ENCODE measurements around the gene NDEL1.

The NDEL1 gene

GRCh38 chr17:8477171-8477570 is 41.5 kb downstream of the NDEL1 start:
- no peak for DNase-seq (ENCODE audit: low read depth in 2 of 2, low spot score in 1 of 2)

GRCh38 chr17:8477715-8478441 is 42.2 kb downstream of the NDEL1 start:
- DNase-seq (ENCODE audit: low read depth in 2 of 2, low spot score in 1 of 2): no peak

GRCh38 chr17:8479431-8479947 is 43.8 kb downstream of the NDEL1 start:
- DNase-seq (ENCODE audit: low read depth in 2 of 2, low spot score in 1 of 2): no peak

DNA sequence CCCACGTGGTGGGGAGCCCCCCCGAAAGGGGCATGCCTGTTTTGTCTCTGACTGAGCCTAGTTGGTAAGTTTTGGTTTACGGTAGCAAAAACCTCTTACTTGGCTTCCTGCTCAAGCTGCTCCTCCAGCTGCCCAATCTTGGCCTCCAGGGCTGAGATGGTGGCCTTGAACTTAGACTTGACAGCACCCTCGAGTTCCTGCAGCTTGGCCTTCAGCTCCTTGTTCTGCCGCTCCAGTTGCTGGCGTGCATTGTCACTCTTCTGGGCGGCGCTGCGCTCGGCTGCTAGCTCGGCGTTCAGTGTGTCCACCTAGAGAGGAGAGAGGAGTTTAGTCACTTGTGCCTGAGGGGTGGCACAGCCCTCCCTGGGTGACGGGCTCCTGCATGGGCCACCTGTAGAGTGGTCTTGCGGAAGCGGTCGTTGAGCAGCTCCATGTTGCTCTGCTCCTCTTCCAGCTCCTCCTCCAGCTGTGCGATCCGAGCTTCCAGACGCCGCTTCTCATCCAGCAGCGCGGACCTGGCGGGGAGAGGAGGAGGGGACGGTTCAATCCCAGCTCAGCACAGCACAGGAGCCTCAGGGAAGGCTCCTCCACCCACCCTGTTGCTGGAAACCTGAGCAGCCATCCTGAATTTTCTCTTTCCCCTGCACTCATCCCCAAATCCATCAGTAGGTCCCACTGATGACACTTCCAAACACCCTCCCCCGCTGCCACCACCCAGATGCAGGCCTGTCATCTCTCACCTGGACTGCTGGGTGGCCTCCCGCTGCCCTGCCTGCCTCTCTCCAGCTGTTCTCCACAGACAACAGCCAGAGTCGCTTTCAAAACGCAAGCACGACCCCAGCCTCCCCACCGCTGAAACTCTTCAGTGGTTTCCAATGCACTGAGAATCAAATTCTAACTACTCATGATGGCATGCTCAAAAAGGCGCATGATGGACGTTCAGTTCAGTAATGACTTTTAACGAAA is 44.6 kb downstream of the NDEL1 start:
- no peak for DNase-seq (ENCODE audit: low read depth in 2 of 2, low spot score in 1 of 2)

- no peak for DNase-seq (ENCODE audit: low read depth in 2 of 2, low spot score in 1 of 2)
Observed at GRCh38 chr17:8481089-8481488, 45.4 kb downstream of the NDEL1 start.

- no peak for DNase-seq (ENCODE audit: low read depth in 2 of 2, low spot score in 1 of 2)
Observed at GRCh38 chr17:8481703-8482102, 46.0 kb downstream of the NDEL1 start.

DNA sequence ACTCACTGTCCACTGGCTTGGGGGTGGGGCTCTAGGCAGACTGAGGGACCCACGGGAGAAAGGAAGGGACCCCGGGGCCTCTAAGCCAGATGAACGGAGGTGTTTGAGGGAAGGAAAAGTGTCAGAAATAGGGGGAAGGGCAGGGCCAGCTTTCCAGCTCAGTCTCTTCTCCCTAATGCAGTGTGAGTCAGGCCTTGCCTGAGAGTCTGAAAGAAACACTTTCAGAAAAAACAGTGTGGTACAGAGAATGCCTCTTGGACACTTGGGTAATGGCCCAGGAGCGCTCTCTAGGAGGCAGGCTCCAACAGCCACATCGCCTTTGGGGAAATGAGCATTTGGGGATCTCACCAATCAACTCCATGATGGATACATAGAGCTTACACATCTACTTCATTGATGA is 46.9 kb downstream of the NDEL1 start:
- DNase-seq (ENCODE audit: low read depth in 2 of 2, low spot score in 1 of 2): no peak

DNA sequence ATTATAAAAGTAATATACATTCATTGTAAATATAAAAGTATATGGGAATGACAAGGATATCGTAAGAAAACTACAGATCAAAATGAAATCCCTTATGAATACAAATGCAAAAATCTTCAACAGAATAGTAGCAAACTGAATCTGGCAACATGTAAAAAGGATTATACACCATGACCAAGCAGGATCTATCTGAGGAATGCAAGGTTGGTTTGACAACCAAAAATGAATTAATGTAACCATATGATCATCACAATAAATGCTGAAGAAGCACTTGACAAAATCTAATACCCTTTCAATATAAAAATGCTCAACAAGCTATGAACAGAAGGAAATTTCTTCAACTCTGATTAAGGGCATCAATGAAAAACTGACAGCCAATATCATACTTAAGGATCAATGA is 48.8 kb downstream of the NDEL1 start:
- no peak for DNase-seq (ENCODE audit: low read depth in 2 of 2, low spot score in 1 of 2)

- DNase-seq (ENCODE audit: low read depth in 2 of 2, low spot score in 1 of 2): no peak
Observed at GRCh38 chr17:8485491-8485890, 49.8 kb downstream of the NDEL1 start.

DNA sequence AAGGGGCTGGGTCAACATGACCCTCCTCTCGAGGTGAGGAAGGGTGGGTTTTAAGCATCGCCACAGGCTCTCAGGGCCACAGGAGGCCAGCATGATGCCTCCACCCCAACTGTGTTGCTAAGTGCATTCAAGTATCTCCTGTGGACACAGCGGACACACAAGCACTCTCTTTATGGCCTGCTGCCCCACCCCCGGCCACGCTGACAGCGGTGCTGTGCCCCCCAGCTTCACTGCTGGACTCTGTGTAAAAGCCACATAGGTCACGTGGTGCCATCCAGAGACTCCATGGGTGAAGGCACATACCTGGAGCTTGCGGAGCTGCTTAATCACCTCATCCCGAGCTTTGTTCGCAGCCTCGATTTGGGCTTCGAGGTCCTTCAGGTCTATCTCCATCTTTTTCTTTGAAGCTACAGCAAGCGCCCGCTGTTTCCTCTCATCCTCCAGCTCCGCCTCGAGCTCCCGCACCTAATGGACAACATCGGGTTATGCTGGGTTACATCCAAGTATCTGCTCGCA is 51.5 kb downstream of the NDEL1 start:
- no peak for DNase-seq (ENCODE audit: low read depth in 2 of 2, low spot score in 1 of 2)

- DNase-seq (ENCODE audit: low read depth in 2 of 2, low spot score in 1 of 2): no peak
Observed at GRCh38 chr17:8487743-8488142, 52.1 kb downstream of the NDEL1 start.

DNA sequence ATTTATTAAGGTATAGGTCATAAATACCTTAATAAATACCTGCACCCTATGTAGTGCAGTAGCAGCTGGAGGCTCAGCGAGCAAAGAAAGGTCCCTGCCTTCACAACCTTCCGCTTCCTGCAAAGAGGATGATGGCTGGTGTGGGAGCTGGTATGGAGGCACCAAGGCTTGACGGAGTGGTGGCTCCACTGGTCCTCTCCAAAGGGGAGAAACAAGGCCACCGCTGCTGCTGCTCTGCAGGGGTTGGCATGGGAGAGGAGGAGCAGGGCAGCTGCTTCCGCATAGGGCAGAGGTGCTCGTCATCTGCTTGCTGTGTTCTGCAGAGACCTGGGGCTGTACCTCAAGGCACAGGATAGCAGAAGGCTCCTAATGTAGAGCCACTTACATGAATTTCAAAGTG is 52.8 kb downstream of the NDEL1 start:
- no peak for DNase-seq (ENCODE audit: low read depth in 2 of 2, low spot score in 1 of 2)

DNA sequence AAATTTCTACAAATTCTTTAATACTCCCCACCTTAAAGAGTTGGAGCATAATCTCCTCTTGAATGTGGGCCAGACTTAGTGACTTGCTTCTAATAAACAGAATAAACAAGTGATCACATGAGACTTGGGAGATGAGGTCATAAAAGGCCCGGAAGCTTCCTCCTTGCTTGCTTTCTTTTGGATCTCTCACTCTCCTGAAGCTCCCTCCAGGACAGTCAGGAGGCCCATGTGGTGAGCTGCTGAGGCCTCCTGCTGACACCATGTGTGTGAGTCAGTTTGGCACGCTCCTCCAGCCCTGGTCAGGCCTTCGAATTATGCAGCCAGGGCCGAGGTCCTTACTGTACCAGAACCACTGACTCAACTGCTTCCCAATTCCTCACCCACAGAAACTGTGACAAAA is 53.2 kb downstream of the NDEL1 start:
- DNase-seq (ENCODE audit: low read depth in 2 of 2, low spot score in 1 of 2): no peak

- no peak for DNase-seq (ENCODE audit: low read depth in 2 of 2, low spot score in 1 of 2)
Observed at GRCh38 chr17:8489841-8490240, 54.2 kb downstream of the NDEL1 start.

DNA sequence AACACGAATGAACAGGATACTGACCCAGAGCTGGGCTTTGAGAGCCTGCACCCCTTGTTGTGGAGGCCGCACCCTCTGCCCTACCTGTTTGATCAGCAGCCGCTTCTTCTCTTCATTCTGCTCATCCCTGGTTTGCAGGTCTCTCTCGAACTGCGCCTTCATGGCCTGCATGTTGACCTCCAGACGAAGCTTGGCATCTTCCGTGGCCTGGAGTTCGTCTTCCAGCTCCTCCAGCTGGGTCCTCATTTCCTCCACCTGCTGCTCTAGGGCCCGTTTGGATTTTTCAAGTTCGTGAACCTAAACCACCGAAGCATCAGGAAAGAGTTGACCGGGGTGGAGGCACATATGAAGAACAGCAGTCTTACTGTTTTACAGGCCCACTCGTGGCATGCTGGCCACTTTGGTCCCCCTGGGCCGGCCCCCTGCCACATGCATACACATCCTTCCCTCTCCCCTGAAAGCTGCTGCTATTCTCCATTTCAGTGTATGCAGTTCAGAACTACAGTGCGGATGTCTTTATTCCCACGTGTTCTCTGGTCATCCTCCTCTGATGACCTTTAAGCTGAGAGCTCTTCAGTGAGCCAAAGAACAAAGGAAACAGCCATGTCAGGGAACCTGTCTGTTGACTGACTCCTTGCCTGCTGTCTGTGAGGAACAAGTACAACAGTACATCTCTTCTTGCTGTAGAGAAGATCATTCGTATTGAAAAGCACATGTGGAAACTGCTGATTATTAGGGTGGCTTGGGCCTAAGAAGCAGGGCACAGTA is 54.8 kb downstream of the NDEL1 start:
- no peak for DNase-seq (ENCODE audit: low read depth in 2 of 2, low spot score in 1 of 2)

GRCh38 chr17:8492121-8492520 is 56.4 kb downstream of the NDEL1 start:
- DNase-seq (ENCODE audit: low read depth in 2 of 2, low spot score in 1 of 2): no peak

- no peak for DNase-seq (ENCODE audit: low read depth in 2 of 2, low spot score in 1 of 2)
Observed at GRCh38 chr17:8494021-8494420, 58.3 kb downstream of the NDEL1 start.

DNA sequence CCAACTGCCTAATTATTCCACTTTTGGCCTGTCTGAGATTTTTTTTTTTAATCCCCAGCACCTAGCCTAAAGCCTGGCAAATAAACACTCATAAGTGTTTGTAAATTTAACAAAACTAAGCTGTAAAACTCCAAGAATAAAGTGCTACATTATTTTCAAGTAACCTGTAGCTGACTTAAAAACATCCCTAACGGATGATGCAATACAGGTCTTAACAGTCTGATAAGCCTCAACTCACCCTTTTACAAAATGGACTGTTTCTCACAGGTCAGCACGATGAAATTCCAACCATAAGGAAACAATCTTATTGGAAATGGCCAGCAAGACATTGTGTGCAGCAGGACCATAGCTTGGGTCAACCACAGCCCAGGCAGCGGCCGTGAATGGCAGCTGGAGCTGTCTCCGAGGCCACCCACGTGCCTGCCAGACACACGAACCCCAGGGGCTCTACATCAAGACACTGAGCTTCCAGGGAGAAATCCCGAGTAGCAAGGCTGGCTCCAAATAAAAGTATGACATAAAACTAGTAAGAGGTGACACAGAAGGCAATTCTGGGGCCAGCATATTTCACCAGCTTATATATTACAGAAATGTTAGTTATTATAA is 58.9 kb downstream of the NDEL1 start:
- DNase-seq (ENCODE audit: low read depth in 2 of 2, low spot score in 1 of 2): no peak

DNA sequence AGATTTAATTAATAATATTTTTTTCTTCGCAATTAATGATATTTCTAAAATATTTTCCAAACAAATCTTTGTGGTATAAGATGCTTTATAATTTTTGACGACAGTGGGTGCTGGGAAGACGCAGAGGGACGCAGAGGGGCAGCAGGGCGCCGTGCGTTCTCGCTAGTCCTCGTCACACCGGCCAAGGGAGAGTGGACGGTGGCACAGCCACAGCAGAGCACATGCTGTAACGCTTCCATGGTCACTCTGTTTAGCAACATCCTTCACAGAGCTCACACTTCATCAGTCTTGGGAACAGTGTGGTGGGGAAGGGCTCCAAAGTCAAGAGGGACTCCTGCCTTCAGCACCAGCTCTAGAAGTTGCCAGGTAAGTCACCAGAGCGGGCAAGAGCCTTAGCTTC is 60.4 kb downstream of the NDEL1 start:
- DNase-seq (ENCODE audit: low read depth in 2 of 2, low spot score in 1 of 2): no peak

GRCh38 chr17:8499171-8499570 is 63.5 kb downstream of the NDEL1 start:
- no peak for DNase-seq (ENCODE audit: low read depth in 2 of 2, low spot score in 1 of 2)

- DNase-seq (ENCODE audit: low read depth in 2 of 2, low spot score in 1 of 2): no peak
Observed at GRCh38 chr17:8499614-8500013, 63.9 kb downstream of the NDEL1 start.

All from stimulated activated CD8-positive, alpha-beta memory T cell treated with anti-CD3 and anti-CD28 coated beads, Interleukin-4, amount 100 ng/mL, for 1 hour (primary cell).